ENCODE measurements around the gene CTSG.
"Not testable (repeated sequence)": the region's sequence is repeated elsewhere in the genome, so short reads cannot be mapped to it uniquely, and the experiment has no call there.

CTSG gene

GRCh38 chr14:24576771-24577170, 721 bp upstream of the CTSG start:
- DNase-seq (ENCODE audit: extremely low read depth, low read depth): no peak
- TF ChIP-seq CTCF (IDR thresholded peaks at IDR 0.05; ENCODE audit: low read depth, low read length): no peak

GRCh38 chr14:24574206-24574774, 1.8 kb downstream of the CTSG start:
- no peak for TF ChIP-seq CTCF (IDR thresholded peaks at IDR 0.05; ENCODE audit: low read depth, low read length)
- no peak for DNase-seq (ENCODE audit: extremely low read depth, low read depth)

GRCh38 chr14:24566318-24566717, 9.7 kb downstream of the CTSG start:
- DNase-seq (ENCODE audit: extremely low read depth, low read depth): no peak
- TF ChIP-seq CTCF (IDR thresholded peaks at IDR 0.05; ENCODE audit: low read depth, low read length): no peak

GRCh38 chr14:24565766-24566165, 10.3 kb downstream of the CTSG start:
- no peak for DNase-seq (ENCODE audit: extremely low read depth, low read depth)
- TF ChIP-seq CTCF (IDR thresholded peaks at IDR 0.05; ENCODE audit: low read depth, low read length): no peak

GRCh38 chr14:24563505-24563904, 12.5 kb downstream of the CTSG start:
- no peak for TF ChIP-seq CTCF (IDR thresholded peaks at IDR 0.05; ENCODE audit: low read depth, low read length)
- no peak for DNase-seq (ENCODE audit: extremely low read depth, low read depth)

- DNase-seq (ENCODE audit: extremely low read depth, low read depth): no peak
- TF ChIP-seq CTCF (IDR thresholded peaks at IDR 0.05; ENCODE audit: low read depth, low read length): no peak
These were observed 19.3 kb downstream of the CTSG start for GRCh38 chr14:24556756-24557155.

- DNase-seq (ENCODE audit: extremely low read depth, low read depth): not testable (repeated sequence)
These were observed 27.0 kb downstream of the CTSG start for GRCh38 chr14:24549064-24549463.

- no peak for TF ChIP-seq CTCF (IDR thresholded peaks at IDR 0.05; ENCODE audit: low read depth, low read length)
- DNase-seq (ENCODE audit: extremely low read depth, low read depth): no peak
These were observed 33.6 kb downstream of the CTSG start for GRCh38 chr14:24542346-24542936.

Measured in AG09319 (cell line).